Limb (tissue), 2 donors: ENCODE measurements around the gene ICAM5.

Experiments used
- DNase-seq, 2 donors: peaks; one replicate each; pipeline ENCODE4 v3.0.0-alpha.2; 2016; ENCODE audit errors: extremely low spot score in 2 of 2

The ICAM5 gene

DNA sequence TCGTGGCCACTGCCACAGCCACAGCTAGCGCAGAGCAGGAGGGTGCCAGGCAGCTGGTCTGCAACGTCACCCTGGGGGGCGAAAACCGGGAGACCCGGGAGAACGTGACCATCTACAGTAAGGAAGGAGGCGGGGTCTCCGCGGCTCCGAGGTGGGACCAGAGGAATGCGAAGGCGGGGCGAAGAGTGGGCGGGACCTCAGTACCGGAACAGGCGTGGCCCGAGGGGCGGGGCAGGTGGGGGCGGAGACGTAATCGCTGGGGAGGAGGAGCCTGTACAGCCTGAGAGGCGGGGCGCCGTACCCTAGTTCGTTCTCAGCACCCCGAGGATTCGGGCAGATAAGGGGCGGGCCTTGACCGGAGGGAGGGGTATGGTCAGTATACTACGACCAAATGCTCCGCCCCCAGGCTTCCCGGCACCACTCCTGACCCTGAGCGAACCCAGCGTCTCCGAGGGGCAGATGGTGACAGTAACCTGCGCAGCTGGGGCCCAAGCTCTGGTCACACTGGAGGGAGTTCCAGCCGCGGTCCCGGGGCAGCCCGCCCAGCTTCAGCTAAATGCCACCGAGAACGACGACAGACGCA is 2.5 kb downstream of the ICAM5 start:
- peak in 1 of 2 donors; percentile 78 for DNase-seq

DNA sequence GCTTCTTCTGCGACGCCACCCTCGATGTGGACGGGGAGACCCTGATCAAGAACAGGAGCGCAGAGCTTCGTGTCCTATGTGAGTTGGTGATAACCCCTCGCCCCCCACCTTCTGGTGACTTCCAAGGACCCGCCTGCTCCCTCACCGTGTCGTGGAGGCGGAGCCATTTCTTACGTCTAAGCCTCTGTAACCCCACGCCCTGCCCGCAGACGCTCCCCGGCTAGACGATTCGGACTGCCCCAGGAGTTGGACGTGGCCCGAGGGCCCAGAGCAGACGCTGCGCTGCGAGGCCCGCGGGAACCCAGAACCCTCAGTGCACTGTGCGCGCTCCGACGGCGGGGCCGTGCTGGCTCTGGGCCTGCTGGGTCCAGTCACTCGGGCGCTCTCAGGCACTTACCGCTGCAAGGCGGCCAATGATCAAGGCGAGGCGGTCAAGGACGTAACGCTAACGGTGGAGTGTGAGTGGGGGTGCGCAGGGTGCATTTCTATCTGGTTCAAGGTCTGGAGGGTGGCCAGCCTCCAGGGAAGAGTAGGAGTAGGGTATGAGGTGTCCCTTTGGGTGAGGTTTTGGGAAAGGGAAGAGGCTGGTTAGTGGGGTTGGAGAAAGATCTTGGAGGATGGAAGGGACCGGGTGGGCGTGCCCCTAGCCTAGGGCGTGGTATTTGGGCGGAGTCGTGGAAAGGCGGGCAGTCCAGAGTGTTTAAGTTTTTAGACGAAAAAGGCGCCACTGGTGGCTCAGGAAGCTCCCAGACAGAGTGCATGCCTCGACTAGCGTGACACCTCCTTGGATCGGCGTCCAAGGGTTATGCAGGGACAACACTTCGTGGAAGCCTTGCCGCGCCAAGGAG is 3.3 kb downstream of the ICAM5 start:
- no peak for DNase-seq

DNA sequence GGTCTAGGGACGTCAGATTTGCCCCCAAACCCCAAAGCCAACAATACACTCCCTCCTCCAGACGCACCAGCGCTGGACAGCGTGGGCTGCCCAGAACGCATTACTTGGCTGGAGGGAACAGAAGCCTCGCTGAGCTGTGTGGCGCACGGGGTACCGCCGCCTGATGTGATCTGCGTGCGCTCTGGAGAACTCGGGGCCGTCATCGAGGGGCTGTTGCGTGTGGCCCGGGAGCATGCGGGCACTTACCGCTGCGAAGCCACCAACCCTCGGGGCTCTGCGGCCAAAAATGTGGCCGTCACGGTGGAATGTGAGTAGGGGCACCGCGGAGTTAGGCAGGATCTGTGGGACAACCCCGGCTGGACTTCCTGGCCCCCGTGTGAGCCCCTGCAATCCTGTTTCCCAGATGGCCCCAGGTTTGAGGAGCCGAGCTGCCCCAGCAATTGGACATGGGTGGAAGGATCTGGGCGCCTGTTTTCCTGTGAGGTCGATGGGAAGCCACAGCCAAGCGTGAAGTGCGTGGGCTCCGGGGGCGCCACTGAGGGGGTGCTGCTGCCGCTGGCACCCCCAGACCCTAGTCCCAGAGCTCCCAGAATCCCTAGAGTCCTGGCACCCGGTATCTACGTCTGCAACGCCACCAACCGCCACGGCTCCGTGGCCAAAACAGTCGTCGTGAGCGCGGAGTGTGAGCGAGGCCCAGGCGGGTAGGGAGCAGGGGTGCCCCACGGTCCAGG is 4.0 kb downstream of the ICAM5 start:
- no peak for DNase-seq

DNA sequence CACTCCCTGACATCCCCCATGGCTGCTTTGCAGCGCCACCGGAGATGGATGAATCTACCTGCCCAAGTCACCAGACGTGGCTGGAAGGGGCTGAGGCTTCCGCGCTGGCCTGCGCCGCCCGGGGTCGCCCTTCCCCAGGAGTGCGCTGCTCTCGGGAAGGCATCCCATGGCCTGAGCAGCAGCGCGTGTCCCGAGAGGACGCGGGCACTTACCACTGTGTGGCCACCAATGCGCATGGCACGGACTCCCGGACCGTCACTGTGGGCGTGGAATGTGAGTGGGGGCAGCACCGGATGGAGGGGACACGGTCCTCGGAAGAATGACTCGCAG is 4.6 kb downstream of the ICAM5 start:
- DNase-seq: no peak

DNA sequence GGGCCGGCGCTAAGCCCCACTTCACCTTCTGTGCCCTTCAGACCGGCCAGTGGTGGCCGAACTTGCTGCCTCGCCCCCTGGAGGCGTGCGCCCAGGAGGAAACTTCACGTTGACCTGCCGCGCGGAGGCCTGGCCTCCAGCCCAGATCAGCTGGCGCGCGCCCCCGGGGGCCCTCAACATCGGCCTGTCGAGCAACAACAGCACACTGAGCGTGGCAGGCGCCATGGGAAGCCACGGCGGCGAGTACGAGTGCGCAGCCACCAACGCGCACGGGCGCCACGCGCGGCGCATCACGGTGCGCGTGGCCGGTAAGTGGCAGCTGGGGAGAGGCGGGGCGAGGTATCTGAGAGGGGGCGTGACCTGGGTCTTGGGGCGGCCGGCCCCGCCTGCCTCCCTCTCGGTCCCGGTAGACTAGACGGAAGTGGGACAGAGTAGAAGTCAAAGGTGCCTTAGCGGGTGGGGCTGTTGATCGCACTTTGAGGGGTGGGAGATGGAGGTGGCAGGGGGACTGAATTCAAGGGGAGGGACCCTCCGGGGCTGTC is 5.6 kb downstream of the ICAM5 start:
- DNase-seq: no peak

DNA sequence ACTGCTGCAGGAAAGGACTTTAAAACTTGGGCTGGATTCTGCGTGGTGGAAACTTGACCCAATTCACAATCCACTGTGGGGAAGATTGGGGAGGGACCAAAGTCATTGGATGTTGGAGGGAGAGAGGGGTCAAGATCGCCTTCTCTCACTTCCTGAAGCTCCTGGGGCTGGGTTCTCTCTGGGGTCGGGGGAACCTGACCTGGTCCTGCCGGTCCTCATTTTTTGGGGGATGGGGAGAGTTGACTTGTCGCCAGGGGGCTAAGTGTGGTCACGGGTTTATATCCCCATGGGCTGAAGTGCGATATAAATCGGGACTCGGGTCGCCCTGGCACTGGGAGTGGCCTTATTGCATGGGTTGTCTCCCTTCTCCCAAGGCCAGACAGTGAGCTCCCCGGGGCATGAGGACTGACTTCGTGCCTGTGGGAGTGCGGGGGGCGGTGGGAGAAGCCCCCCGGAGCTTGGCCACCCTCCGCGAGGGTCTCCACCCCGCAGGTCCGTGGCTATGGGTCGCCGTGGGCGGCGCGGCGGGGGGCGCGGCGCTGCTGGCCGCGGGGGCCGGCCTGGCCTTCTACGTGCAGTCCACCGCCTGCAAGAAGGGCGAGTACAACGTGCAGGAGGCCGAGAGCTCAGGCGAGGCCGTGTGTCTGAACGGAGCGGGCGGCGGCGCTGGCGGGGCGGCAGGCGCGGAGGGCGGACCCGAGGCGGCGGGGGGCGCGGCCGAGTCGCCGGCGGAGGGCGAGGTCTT is 6.3 kb downstream of the ICAM5 start:
- DNase-seq: no peak

DNA sequence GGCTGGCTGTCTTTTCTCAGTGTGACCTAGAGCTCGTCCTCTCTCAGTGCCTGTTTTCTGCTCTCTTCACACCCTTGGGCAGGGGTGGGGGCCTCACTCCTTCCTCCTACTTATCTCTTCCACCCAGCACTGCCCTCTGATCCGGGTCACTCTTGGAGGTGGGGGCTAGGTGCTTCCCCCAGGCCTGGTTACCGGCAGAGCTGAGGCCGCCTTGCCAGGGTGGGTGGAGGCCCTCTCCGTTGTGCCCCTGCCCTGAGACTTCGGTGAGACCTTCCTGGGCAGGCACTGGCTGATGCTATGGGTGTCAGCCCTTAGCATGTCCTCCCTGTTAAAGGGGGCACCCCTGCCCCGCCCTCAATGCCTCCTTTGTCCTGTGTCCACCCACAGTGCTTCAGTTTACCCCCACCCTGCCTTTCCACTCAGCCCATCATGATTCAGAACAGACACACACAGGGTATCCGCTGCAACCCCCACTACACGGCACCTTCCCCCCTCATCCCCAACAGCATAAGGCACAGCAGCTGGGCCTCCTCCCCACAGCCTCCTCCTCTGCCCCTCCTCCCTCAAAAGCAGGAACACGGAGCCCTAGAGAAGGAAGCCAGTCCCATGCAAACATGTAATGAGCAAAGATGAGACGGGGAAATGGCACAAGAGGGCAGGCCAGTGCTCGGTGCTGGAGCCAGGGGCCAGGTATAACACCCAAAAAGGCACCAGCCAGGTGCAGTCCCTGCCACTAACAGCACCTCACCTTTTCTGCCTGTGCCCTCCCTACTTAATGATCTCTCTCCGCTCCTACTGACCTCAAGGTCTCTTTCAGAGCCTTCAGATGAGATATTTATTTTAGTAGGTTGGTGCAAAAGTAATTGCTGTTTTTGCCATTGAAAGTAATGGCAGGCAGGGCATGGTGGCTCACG is 10.1 kb downstream of the ICAM5 start:
- DNase-seq: no peak

DNA sequence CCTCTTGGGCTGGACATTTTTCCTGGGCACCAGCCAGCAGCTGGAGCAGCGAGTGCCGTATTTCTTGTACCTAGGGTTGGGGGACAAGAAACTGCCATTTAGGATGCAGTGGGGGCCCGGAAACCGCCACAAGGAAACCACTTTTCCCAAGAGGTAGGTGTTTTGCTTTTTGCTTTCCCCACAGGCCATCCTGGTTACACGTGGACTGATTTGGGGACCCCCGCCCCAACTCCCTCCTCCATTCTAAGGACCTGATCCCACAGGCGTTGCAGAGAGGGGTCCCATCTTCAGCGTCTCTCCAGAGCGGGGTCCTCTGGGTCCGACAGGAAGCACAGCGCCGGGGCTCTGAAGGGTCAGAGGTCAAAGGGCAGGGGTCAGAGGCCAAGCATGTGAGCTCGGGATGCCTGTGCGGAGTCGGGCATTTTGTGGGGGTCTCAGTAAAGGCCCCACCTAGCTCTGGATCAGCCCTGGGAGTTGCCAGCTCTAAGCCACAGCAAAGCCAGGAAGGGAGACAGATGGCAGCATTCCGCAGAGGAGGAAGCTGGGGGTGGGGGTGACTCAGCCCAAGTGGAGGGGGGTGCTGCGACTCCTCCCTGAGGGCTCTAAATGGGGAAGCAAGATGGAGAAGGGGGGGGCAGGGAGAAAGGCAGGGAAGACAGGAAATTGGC is 15.5 kb downstream of the ICAM5 start:
- DNase-seq: no peak

DNA sequence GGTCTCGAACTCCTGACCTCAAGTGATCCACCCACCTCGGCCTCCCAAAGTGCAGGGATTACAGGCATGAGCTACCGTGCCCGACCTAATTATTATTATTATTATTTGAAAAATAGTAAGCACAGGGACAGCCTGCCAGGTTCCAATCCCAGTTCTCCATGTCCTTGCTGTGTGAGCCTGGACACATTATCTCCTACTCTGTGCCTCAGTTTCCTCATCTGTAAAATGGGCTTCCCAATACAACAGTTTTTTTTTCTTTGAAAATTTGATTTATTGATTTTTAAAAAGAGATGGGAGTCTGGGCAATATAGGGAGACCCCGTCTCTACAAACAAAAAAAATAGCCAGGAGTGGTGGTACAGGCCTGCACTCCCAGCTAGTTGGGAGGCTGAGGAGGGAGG is 16.6 kb downstream of the ICAM5 start:
- DNase-seq: no peak

DNA sequence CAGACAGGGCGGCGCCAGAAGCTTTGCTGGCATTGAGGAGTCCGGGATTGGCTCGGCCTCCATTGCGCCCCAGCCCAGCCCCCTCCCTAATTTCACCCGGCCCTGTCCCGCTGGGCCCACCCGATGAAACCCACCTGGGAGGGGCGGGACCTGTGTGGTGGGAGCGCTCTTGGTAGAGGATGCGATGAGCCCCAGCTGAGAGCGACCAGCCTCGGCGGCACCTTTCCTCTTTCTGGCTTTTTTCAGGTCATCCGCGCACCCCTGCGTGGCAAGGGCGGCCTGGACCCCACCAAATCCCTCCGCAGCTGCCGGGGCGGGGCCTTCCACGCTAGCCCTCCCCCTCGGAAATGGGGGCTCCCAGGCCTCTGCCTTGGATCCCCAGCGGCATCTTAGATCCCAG is 19.7 kb downstream of the ICAM5 start, which contains the start of gene ZGLP1:
ZGLP1 (minus strand) TSS at position 393 of the 400 bp plus-strand sequence.
- DNase-seq: no peak

DNA sequence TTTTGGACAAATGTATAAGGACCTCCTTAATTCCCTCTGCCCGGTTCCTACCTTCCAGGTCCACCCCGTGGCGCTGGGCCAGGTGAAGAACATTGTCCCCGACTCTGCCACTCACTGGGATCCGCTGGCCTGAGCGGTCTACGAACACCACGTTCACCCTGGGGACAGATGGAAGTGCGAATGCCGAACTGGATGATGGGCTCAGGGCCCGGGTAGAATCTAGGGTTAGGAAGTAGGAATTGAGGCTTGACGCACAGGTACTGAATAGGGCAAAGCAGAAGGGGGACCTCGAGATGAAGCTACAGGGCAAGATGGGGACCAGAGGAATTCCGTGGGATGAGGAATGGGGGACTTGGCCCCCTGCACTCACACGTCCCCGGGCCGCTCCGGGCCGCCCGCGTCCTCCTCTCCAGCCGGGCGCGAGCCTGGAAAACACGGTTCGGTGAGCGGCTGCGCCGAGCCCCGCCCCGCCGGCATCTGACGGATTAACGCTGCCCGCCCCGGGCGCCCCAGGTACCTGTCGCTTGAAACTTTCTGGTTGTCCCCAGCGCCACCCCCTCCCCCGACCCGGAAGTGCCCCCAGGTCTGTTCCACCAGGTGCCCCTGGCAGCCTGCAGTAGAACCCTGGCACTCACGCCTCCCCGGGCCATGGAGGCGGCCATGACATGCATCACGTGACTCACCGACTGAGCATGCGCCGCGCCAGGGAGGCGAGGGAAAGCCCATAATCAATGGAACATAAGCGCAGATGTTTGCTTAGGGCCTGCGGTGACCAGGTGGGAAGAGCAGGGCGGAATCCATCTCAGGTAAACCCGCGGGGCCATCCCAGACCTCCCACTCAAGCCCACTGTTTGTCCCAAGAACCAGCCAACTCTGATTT is 25.8 kb downstream of the ICAM5 start, which contains the start of gene FDX2:
FDX2 (minus strand) TSS at position 681 of the 880 bp plus-strand sequence; CDS start at position 662, 19 bp downstream.
- peak; percentile 84 to 92 for DNase-seq

DNA sequence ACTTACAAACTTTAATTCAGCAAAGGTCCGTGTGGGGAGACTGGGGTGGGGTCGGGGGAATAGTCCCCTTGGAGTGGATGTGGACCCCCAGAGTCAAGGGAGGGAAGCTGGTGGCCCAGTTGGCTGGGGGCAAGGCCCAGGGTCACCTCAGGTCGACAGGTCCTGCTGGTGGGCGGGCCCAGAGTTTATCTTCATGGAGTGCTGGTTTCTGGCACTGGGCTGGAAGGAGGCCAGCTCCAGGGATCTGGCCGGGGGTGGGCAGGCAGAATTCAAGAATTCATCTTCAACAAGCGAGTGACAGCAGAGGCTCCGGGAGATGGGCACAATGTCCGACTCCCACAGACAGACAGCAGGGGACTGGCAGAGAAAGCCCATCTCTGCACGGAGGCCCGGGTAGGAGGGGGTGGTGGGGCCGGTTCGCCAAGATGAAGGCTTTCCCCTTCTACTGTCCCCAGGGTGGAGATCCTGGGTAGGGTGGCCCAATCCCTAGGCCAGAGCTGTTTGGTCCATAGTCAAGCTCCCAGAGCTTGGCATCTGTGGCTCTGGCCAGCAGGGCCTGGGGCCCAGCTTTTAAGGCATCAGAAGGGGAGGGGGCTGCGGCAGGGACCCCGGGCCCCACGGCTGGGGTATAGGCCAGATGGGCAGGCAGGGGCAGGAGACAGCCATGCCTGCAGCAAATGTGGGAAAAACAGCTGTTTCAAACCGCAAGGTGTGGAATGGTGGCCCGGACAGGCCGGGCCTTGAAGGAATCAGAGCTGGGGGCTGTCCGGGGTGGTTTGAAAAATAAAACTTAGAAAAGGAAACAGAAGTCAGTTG is 26.7 kb downstream of the ICAM5 start:
- no peak for DNase-seq

DNA sequence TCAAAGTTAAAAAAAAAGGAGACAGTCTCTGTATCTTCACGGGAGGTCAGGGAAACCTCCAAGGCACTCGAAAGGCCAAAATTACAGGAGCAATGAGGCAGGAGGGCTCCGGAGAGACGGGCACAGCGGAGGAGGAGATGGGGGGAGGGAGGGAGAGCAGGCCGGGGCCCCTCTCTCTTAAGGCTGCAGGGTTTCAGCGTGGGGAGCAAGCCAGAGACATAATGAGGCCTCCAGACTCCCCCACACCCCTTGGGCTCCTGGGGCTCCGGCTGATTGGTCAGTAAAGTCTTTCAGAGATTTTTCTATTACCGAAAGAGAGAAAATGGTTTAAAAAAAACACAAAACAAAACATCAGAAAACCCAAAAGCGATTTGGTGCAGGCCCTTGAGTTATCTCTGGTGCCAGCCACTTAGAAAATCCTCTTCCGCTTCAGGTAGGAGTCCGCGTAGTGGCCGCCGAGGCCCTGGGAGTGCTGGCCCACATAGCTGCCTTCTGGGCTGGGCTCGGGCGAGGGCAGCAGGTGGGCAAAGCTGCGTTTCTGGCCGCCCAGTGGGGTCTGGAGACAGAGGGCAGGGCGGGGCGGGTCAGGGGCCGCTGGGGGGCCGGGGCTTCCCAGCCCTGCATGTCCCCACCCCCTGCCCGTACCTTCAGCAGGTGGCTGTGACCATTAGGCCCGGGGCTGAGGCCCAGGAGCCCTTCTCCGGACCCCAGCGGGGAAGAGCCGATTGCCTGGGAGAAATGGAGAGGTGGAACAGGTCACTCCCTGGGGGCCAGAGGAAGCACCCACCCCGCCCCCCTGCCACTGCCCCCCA is 27.5 kb downstream of the ICAM5 start:
- DNase-seq: no peak

DNA sequence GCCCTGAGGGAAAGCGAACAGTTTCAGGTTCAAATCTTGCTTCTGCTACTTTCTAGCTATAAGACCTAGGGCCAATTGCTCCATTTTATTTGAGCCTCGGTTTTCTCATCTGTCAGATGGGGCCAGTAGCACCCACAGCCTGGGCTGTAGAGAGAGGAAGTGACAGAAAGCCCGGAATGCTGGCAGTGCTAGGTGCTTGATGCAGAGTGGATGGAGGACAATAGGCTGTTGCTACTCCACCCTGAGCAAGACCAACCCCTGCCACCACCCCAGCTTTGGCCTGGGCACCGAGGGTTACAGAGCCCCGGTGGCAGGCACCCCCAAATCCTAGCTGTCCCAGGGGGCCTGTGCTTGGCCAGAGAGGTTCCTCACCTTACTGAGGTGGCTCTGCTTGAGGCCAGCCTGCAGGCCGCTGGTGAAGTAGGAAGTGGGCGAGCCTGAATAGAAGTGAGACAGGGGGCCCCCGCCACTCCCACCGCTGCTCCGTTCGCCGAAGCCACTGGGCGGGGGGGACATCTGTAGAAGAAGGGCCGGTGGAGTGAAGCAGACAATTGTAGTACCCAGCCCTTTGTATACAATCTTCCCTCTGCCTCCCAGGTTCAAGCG is 28.2 kb downstream of the ICAM5 start:
- DNase-seq: no peak

DNA sequence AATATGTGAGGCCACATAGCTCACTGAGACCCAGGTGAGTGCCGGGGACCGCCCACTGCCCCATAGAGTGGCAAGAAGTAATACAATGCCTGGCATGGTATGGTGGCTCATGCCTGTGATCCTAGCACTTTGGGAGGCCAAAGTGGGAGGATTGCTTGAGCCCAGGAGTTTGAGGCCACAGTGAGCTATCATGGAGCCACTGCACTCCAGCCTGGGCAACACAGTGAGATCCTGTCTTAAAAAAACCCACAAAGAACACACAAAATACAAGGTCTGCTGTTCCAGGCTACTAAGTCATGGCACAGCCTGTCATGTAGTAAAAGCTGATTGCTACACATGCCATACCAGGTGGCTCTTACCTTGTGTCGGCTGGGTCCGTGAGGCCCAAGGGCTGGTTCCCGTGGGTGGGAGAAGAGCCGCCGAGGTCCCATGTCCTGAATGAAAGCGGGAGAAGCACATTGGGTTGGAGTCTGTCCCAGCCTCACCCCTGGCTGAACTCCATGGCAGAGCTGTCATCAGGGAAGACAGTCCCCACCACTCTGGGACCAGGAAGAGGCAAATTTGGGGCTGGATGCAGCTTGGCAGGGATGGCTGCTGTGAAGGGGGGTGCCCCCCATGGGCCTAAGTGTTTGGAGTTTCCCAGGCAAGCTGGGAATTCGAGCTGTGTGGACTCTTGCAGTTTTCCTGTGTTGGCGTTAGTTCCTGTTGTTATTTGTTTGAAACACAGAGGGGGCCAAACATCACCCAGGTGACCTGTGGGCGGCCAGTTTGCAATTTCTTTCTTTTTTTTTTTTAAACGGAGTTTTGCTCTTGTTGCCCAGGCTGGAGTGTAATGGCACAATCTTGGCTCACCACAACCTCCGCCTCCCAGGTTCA is 29.3 kb downstream of the ICAM5 start:
- DNase-seq: no peak
